ENCODE data around the gene RGSL1.
A peak's percentile ranks its signal among the peaks of the same experiment; 100 is the strongest.

Gene RGSL1

DNA sequence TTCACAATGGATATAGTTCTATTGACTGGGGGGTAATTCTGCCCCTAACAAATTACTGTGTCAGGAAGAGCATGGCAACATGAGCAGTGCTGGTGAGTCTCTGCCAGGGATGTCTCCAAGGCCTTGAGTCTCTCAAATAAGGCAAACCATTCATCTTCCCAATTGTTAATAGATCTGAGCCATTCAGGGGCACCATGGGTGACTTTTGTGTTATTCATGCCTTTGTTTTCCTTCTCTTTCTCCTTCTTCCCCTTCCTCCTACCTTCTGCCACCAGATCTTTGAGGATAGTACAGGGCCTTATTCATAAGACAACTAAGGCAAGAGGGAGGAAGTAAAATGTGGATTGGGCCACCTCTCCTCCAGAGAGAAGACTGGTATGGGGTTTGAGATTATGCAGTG lies at the start of gene RGSL1:
Gene RGSL1 (plus strand): TSS at position 60 of the 400 bp plus-strand sequence. CDS start 20 bp downstream, at position 80.
- no peak for DNase-seq

DNA sequence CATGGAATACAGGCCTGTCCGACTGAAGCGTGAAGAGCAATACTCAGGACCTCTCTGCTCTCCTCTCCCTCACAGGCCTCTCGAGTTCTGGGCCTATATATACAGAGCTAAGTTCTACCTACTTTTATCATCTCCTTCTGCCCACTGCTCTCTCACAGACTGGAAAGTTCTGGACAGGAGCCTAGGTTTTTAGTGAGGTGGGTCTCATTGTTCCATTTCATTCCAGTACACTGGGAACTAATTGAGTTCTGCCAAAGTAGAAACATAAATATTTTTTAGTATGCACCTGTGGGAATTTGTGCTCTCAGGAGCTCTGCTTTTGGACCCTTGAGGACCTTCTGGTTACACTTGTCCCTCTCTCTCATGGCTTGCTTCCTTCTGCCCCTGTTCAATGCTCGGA lies 49.4 kb upstream of the RGSL1 start, which contains the start of gene TEDDM1:
Gene TEDDM1 (minus strand): TSS at position 101 of the 400 bp plus-strand sequence. CDS start 182 bp downstream, outside the sequence.
- no peak for DNase-seq

DNA sequence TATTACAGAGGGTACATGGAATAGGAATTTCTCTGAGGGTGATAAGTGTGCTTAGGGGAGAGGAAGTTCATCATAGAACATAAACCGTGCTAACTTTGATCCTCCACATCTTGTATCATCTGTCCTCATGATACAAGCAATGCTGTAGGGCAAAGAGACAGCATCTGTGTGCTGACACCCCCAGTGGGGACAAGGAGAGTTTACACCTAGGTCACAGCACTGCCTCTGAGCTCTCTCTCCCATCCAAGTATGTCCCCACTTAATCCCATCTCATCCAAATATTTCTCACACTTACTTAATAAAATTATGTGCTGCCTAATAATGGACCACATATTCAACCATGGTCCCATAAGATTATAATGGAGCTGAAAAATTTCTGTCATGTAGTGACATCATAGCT lies 45.2 kb upstream of the RGSL1 start:
- no peak for DNase-seq

DNA sequence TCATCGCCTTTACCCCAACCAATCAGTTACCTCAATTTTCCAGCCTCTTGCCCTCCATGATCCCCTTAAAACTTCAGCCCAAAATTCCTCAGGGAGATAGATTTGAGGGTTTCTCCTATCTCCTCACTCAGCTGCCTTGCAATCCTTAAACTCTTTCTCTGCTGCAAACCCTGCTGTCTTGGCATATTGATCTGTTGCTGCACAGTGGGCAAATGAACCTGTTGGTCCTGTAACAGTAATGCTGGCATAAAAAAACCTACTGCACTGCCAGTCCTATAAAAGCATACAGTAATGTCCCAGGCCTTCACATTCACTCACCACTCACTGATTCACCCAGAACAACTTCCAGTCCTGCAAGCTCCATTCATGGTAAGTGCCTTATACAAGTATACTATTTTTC lies 44.4 kb upstream of the RGSL1 start:
- no peak for DNase-seq

DNA sequence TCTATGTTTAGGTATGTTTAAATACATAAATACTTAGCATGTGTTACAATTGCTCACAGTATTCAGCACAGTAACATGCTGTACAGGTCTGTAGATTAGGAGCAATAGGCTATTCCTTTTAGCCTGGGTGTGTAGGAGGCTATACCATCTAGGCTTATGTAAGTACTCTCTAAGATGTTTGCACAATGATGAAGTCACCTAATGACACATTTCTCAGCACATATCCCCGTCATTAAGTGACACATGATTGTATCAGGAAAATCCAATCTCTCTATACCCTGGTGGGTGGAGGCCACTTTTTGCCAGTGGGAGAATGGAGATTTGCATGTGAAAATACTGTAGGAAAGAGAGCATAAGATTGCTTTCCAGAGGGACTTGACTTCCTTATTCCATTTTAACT lies 43.9 kb upstream of the RGSL1 start:
- no peak for DNase-seq

DNA sequence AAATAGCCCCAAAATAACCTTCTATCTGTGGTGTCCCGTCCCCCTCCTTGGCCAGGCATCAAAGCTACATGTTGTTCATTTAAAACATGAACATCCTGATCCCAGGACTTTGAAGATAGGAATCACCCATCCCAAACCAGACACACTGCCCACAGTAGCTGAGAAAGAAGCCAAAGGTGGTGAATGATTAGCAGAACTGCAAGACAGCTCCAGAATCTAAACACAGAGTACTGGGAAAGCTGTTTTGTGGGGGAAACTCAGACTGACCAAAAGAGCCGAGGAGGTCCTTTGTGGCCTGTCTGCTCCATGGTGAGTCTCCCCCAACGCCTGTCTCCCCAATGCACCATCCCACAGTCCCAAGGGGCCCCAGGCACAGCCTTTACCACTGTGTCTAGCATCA lies 42.2 kb upstream of the RGSL1 start:
- DNase-seq: no peak

DNA sequence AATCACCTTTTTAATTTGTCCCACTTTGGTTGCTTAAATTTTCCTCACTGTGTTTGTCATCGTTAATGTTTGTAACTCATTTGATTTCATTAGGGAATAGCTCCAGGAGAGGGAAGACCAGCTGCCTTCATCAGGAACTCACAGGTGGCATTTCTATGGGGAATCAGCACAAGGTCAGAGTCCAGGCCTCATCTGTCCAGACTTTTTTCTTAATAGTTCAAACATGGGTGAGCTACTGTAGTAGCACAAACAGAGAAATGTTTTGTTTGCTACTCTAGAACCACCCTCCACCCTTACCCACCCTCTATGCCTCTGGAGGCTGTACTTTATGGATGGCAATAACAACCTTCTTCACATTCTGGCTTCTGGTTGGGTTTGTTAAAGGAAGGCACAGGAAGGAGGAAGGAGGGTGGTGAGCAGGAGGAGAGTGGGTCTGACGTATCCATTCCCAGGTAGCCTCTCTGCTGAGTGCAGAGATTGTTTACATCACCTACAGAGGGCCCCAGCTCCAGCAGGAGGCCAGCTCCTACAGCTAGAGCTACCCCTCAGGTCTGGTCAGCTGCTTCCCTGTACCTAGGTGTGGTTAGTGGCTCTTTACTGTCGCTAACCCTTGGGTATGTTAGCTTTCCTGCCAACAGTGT lies 41.4 kb upstream of the RGSL1 start:
- no peak for DNase-seq

DNA sequence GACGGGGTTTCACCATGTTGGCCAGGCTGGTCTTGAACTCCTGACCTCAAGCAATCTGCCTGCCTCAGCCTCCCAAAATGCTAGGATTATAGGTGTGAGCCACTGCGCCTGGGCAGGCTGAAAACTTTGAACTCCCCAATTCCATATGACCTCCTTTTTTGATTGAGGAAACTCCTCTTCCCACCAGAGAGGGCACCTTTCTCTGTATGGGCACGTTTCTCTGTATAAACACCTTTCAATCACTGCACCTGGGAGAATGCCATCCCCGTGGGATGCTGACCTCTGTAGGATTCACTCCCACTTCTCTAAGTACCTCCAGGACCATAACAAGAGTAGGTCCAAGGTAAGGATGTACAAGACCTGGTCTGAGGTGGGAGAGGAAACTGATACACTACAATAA lies 39.8 kb upstream of the RGSL1 start:
- DNase-seq: no peak

DNA sequence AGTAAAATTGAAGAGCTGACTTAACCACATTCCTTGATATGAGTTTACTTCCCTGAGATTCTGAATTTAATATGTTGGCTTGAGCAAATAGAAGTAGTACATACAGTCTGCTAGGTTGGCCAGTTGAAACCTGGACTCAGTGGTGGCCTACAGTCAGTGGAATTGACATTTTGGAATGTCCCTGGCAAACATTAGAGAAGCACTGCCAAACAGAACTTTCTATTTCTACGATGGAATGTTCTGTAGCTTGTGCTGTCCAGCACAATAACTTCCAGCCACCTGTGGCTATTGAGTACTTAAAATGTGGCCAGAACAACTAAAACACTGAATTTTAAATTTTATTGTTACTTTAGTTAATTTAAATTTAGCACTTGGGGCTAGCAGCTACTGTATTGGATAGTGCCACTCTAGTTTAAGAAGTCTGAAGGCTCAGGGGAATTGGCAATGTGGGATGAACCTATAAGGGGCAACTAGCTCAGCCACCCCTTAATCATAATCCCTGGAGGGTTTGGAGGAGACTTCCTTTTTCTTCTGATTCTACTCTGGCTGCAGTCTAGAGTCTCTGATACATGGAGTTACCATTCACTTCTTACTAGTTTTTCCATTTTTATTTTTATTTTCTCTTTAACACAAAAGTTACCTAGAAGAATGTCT lies 39.2 kb upstream of the RGSL1 start:
- DNase-seq: no peak

DNA sequence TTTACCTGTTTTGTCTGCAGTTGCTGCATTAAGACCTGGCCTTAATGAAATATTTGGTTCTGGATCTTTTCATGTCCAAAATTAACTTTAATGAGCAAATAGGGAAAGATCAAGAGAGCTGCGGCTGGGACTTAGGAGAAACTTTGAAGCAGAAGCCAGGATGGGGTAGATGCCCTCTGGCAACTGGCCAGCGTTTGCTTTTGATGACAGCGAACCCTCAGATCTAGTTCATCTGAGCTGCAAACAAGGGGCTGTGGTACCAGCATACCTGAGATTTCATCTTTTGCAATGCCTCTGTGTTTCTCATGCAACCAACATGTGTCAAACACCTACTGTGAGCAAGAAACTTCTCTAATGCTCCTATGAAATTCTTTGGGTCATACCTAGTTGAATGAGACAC lies 36.5 kb upstream of the RGSL1 start:
- DNase-seq: no peak

DNA sequence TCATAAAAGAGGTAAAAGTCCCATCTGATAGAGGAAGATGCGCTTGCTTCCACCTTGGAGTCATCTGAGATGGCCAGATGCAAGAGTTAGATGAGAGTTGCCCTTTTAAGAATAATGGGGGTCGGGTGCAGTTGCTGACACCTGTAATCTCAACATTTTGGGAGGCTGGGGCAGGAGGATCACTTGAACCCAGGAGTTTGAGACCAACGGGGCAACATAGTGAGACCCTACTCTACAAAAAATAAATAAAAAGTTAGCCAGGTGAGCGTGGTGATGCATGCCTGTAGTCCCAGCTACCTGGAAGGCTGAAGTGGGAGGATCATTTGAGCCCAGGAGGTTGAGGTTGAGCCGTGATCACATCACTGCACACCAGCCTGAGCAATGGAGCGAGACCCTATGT lies 36.0 kb upstream of the RGSL1 start:
- no peak for DNase-seq

DNA sequence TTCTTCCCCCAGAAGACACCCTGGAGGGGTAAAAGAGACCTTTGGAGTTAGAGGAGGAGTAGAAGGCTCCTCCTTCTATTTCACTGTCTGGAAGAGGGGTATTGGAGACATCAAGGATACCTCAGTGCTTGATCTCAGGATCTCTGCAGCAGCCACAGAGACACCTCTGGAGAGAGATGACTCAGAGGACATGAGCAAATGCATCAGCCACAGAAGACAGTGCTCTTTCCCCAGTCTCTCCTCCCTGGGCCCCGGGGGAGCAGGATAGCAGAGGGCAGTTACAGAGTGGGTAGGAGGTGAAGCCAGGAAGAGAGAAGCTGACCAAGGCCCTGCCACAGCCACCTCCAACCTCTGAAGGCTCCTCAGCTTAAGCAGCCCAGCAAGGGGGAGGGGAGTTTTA lies 34.2 kb upstream of the RGSL1 start:
- no peak for DNase-seq

DNA sequence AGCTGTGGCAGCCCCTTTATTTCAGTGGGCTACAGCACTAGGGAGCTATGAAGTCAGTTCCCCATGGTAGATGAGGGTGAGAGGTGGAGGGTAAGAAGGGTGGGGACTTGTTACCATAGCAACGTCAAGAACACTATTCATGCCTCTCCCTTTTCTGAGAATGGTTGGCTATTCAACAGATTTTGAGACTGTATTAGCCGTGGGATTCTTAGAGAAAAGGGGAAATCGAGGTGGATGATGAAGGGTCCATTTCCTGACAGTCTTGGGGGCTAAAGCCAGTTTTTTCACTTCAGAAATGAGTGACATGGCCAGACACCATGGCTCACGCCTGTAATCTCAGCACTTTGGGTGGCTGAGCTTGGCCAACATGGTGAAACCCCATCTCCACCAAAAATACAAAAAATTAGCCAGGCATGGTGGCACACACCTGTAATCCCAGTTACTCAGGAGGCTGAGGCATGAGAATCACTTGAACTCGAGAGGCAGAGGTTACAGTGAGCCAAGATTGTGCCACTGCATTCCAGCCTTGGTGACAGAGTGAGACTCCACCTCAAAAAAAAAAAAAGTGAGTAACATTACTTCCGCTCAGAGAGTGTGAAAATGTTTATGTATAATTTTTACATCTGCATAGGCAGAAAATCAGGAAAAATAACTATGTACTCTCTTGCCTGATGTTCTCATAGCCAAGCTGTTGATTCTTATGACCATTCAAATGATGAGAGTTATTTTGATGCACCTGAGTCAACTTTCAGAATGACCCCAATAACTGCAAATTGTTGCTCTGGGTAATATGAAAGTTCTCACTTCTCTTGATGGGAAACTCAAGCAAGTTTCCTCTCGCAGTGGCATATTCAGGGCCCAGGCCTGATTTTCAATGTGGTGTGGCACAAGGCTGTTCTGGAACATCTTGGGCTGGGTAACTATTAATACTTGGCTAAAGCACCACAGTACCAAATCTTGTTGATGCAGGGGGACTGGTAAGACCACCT lies 23.2 kb upstream of the RGSL1 start:
- no peak for DNase-seq

DNA sequence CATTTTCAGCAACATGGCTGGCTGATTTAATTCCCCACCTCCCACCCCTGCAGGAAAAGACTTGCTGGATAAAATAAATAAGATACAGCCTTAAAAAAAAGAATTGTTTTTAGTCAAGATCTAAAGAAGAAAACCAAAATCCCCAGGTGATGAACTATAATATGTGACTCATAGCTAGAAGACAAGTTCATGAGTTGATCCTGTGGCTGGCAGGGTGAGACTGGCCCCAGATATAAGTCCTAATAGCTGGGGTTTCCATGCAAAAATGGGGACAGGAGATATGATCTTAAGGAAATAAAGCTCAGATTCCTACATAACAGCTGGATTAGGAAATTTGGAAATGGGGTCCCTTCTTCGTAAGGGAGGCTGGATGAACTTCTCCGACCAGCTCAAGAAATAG lies 21.9 kb upstream of the RGSL1 start:
- no peak for DNase-seq

DNA sequence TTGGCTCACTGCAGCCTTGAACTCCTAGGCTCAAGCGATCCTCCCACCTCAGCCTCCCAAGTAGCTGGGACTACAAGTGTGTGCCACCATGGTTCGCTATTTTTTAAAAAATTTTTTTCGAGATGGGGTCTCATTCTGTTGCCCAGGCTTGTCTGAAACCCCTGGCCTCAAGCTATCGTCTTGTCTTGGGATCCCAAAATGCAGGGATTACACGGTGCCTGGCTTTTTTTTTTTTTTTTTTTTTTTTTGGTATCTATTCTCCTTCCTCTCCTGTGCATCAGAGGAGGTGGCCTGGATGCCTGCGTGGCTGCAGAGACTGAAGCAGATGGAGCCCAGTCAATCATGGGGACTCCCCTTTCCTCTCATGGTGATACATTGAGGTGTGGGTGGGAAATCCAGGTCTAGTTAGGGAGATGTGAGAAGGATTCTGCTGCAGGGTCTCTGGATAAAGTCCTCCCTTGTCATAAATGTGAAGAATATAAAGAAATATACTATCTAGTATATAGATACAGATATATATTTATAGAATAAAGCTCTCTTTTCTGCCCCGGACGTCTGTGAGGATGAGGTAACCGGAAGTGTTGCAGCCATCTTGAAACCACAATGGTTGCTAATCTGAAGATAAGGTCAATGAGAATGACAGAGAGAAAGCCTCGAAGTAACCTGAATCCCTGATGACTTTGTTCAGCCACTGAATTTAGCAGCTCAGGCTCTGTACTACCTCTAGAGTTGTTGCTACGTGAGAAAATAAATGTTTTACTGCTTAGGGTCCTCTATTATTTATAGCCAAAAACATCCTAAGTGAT lies 19.5 kb upstream of the RGSL1 start:
- DNase-seq: peak; percentile 36

DNA sequence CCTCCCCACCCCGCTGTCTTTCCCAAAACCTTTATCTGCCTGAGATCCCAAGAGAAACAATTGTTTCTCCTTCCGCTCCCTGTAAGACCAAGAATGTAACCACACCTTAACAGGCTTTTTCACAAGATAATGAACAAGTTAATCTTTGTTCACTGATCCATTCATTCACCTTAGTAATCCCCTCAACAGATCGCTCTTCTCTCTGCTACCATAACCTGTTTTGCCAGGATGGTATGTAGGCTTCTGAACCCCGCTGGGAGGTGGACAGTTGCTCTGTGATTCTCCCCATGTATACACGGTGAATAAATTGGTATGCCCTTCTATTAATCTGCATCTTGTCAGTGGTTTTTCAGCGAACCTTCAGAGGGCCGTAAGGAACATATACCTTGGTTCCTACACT lies 18.7 kb upstream of the RGSL1 start:
- DNase-seq: no peak

DNA sequence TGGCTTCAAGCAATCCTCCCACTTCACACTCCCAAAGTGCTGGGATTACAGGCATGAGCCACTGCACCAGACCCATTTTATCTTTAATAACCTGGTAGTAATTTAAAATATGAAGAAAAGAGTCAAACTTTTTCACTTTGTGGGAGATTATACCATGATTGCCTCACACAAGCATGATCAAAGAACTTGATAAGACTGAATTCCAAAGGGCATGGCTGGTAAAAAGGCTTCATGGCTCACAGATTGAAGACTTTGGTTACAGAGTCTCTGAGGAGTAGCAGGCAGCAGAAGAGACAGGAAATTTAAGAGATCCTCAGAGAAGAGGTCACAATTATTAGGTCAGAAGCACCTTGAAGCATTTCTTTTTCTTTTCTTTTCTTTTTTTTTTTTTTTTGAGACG lies 16.4 kb upstream of the RGSL1 start:
- no peak for DNase-seq

DNA sequence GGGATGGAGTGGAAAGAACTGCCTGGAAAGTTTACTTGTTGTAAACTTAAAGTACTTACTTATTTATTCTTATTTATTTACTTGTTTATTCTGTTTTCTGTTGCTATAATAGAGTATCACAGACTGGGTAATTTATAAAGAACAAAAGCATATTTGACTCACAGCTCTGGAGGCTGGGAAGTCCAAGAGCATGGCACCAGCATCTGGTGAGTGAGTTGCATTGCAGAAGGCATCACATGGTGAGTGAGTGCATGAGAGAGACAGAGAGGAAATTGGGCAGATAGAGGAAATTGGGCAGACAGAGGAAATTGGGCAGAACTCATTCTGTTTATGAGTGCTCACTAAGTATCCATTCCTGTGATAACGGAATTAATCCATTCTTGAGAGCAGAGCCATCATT lies 11.6 kb upstream of the RGSL1 start:
- DNase-seq: no peak

DNA sequence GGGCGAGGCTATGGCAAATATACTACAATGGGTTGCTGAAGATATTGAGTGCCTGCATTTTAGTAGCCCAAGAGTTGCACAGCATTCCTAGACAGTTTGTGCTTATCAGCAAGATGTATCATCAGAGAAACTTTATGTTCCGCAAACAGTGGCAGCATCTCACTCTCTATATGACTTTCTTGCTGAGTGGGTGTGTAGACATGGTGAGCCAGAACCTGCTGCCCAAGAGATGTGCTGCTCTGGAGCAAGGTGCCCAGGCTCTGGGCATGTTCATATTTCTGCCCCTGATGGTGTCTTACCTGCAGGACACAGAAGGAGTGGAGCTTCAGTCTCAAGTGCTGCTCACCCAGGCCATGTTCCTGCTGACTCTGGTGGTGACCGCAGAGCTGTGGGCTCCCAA lies 8.2 kb upstream of the RGSL1 start:
- DNase-seq: no peak

DNA sequence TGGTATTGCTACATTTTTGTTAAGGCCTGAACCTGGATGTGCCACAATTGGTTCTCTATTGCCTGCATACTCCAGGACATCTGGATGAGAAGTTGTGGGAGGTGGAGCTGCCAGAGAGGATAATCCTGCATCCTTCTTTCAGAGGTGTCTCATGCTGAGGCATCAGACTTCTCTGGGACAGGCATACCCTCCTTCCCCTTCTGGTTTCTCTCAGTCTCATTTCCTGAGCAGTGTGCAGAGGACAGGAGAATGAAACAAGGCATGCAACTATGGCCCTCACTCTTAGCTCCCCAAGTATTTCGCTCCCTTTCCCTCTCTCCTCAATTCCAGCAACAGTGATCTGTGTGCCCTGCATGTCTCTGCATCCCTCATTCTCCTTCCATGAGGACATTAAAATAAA lies 7.6 kb upstream of the RGSL1 start:
- DNase-seq: no peak

DNA sequence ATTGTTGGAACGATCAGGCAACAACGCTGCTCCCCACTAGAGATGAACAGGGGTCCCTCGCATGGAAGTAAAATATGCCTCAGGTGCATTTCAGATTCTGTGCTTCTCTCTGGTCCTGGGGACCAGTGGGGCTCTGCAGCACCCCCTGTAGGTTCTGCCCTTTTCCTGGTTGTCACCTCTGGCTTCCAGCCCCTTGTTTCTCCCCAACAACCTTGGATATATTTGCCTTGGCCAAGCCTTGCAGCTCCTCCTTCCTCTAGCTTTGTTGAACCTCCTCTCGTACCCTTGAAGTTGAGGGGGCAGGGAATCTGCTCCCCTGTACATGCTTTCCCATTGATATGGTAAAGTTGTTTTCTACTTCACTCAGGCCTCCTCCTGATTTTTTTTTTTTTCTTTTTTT lies 5.4 kb upstream of the RGSL1 start:
- DNase-seq: no peak

DNA sequence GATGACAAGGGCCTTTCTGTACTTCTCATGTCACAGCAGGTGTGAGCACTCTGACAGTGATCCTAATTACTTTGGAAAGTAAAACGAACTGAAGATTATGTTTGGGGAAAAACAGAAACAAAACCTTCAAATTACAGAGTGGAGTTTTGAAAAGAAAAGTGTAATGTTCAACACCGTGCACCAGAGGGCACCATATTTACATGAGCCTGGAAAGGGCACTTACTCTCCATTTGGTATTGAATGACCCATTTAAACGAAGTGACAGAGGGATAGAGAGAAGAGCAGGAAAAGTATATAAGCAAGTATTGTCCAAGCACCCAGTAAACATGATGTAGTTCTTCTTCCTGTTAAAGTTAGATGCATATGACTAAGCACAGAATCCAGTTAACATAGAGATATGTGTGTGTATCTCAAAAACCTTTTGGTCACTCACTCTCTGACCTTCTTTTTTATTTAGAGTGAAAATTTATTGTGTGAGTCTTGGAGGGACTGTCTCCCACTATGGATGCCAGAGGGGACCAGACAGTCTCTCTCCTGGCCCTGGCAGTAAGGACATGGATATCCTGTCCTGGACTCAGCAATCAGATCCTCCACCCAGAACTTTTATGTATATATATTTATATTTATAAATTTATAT lies 3.8 kb upstream of the RGSL1 start:
- DNase-seq: peak; percentile 10

All from activated gamma-delta T cell treated with Interleukin-2 at 50 U/mL for 16 hours (primary cell).